Measurements from ENCODE around the gene ZNF433. TPM values are rescaled to one million over a fixed set of nuclear protein-coding genes. Genes with fewer than 3 reads are reported as not detected.

ZNF433 gene
- polyA plus RNA-seq, 1 donor from 2014 or later: 40.6 TPM

GRCh38 chr19:11973019-11973810 is 62.3 kb downstream of the ZNF433 start:
- Histone ChIP-seq H3K79me2 (replicated peaks; ENCODE audit: insufficient read depth, low read length) (no peaks in the 10 kb centered on the region), H3K27ac (ENCODE audit: low read length) (no peak overlapping the region), H3F3A (ENCODE audit: insufficient read depth, low read length, poor library complexity, severe bottlenecking) (no peaks in the 10 kb centered on the region), H3K9ac (ENCODE audit: low read length) (no peak overlapping the region), H4K20me1 (ENCODE audit: insufficient read depth) (no peaks in the 10 kb centered on the region), H3K9me2 (ENCODE audit: insufficient read depth, low read length) (no peaks in the 10 kb centered on the region), H3K36me3 (ENCODE audit: insufficient read depth, low read length) (no peaks in the 10 kb centered on the region), H3K4me2 (ENCODE audit: low read length) (no peak overlapping the region), H3K9me3 (ENCODE audit: low read length) (peaks cover 5% of the 10 kb centered on the region), H3K27me3 (ENCODE audit: insufficient read depth, low read depth, low read length) (no peaks in the 10 kb centered on the region), H3K4me3 (ENCODE audit: low read length) (no peak overlapping the region), H2AFZ (ENCODE audit: low read depth, low read length) (no peak overlapping the region)
- TF ChIP-seq TAF1 (IDR thresholded peaks at IDR 0.05; ENCODE audit: low read depth) (no peak), EP300 (conservative IDR thresholded peaks at IDR 0.05; ENCODE audit: poor library complexity, severe bottlenecking) (no peak), REST (IDR thresholded peaks at IDR 0.05; ENCODE audit: borderline replicate concordance) (no peak), POLR2AphosphoS5 (IDR thresholded peaks at IDR 0.05) (no peak), SMC3 (conservative IDR thresholded peaks at IDR 0.05; ENCODE audit: poor library complexity) (no peak), CTCF (IDR thresholded peaks at IDR 0.05; ENCODE audit: poor library complexity, severe bottlenecking) (no peak), EZH2 (IDR thresholded peaks at IDR 0.05; ENCODE audit: borderline replicate concordance, insufficient read depth, low read length, poor library complexity, severe bottlenecking) (no peak), MXI1 (conservative IDR thresholded peaks at IDR 0.05; ENCODE audit: poor library complexity, severe bottlenecking) (no peak), RAD21 (conservative IDR thresholded peaks at IDR 0.05) (no peak)

GRCh38 chr19:11971041-11971440 is 64.4 kb downstream of the ZNF433 start:
- Histone ChIP-seq H3F3A (ENCODE audit: insufficient read depth, low read length, poor library complexity, severe bottlenecking) (no peaks in the 10 kb centered on the region), H3K9ac (ENCODE audit: low read length) (no peak overlapping the region), H3K9me2 (ENCODE audit: insufficient read depth, low read length) (no peaks in the 10 kb centered on the region), H3K4me3 (ENCODE audit: low read length) (no peak overlapping the region), H3K27me3 (ENCODE audit: insufficient read depth, low read depth, low read length) (no peaks in the 10 kb centered on the region), H4K20me1 (ENCODE audit: insufficient read depth) (no peaks in the 10 kb centered on the region), H3K9me3 (ENCODE audit: low read length) (peaks cover 4% of the 10 kb centered on the region), H3K79me2 (replicated peaks; ENCODE audit: insufficient read depth, low read length) (peaks cover 5% of the 10 kb centered on the region), H3K27ac (ENCODE audit: low read length) (no peak overlapping the region), H3K4me2 (ENCODE audit: low read length) (no peak overlapping the region), H3K36me3 (ENCODE audit: insufficient read depth, low read length) (no peaks in the 10 kb centered on the region), H2AFZ (ENCODE audit: low read depth, low read length) (no peak overlapping the region)
- TF ChIP-seq SMC3 (conservative IDR thresholded peaks at IDR 0.05; ENCODE audit: poor library complexity): no peak
- TF ChIP-seq MXI1 (conservative IDR thresholded peaks at IDR 0.05; ENCODE audit: poor library complexity, severe bottlenecking): no peak
- no peak for TF ChIP-seq EZH2 (IDR thresholded peaks at IDR 0.05; ENCODE audit: borderline replicate concordance, insufficient read depth, low read length, poor library complexity, severe bottlenecking)
- TF ChIP-seq EP300 (conservative IDR thresholded peaks at IDR 0.05; ENCODE audit: poor library complexity, severe bottlenecking): no peak
- no peak for TF ChIP-seq CTCF (IDR thresholded peaks at IDR 0.05; ENCODE audit: poor library complexity, severe bottlenecking)
- TF ChIP-seq POLR2AphosphoS5 (IDR thresholded peaks at IDR 0.05): no peak
- no peak for TF ChIP-seq REST (IDR thresholded peaks at IDR 0.05; ENCODE audit: borderline replicate concordance)
- TF ChIP-seq RAD21 (conservative IDR thresholded peaks at IDR 0.05): no peak
- no peak for TF ChIP-seq TAF1 (IDR thresholded peaks at IDR 0.05; ENCODE audit: low read depth)

Measured in neural cell (in vitro differentiated cells).